ENCODE results near the gene NSMF.

Gene NSMF

GRCh38 chr9:137439158-137439714 is 19.9 kb downstream of the NSMF start:
- H3K4me3 Mint-ChIP-seq, result peak overlapping the region in 1 of 3 experiments; percentile 63
- H3K36me3 Mint-ChIP-seq (ENCODE audit: low read depth), result no peaks in the 10 kb centered on the region

GRCh38 chr9:137438591-137439157 is 20.5 kb downstream of the NSMF start:
- no peak for TF ChIP-seq CTCF (IDR thresholded peaks at IDR 0.05; ENCODE audit: unreplicated experiment in 3 of 3)
- no peaks in the 10 kb centered on the region for H3K36me3 Mint-ChIP-seq (ENCODE audit: low read depth)
- H3K27me3 Mint-ChIP-seq (ENCODE audit: low read depth), result peaks cover 9% of the 10 kb centered on the region
- H3K9me3 Mint-ChIP-seq, result peaks cover 2% of the 10 kb centered on the region
- H3K27ac Mint-ChIP-seq, result no peak overlapping the region
- peaks cover 5% of the 10 kb centered on the region for H3K4me1 Mint-ChIP-seq
- H3K4me3 Mint-ChIP-seq, result no peak overlapping the region

More at GRCh38 chr9:137439158-137439714, 19.9 kb downstream of the NSMF start:
- H3K4me1 Mint-ChIP-seq, result peaks cover 5% of the 10 kb centered on the region
- TF ChIP-seq CTCF (IDR thresholded peaks at IDR 0.05; ENCODE audit: unreplicated experiment in 3 of 3), result no peak
- H3K27me3 Mint-ChIP-seq (ENCODE audit: low read depth), result peaks cover 9% of the 10 kb centered on the region
- H3K27ac Mint-ChIP-seq, result no peak overlapping the region
- peaks cover 2% of the 10 kb centered on the region for H3K9me3 Mint-ChIP-seq

GRCh38 chr9:137437691-137438590 is 21.2 kb downstream of the NSMF start:
- peaks cover 9% of the 10 kb centered on the region for H3K27me3 Mint-ChIP-seq (ENCODE audit: low read depth)
- TF ChIP-seq CTCF (IDR thresholded peaks at IDR 0.05; ENCODE audit: unreplicated experiment in 3 of 3), result no peak
- peaks cover 5% of the 10 kb centered on the region for H3K4me1 Mint-ChIP-seq
- H3K4me3 Mint-ChIP-seq, result no peak overlapping the region
- no peaks in the 10 kb centered on the region for H3K9me3 Mint-ChIP-seq
- H3K36me3 Mint-ChIP-seq (ENCODE audit: low read depth), result no peaks in the 10 kb centered on the region
- H3K27ac Mint-ChIP-seq, result no peak overlapping the region

- Mint-ChIP-seq H3K36me3 (ENCODE audit: low read depth) (no peaks in the 10 kb centered on the region), H3K27ac (no peak overlapping the region), H3K27me3 (ENCODE audit: low read depth) (peaks cover 7% of the 10 kb centered on the region), H3K4me3 (no peak overlapping the region), H3K9me3 (no peaks in the 10 kb centered on the region), H3K4me1 (peaks cover 3% of the 10 kb centered on the region)
- TF ChIP-seq CTCF (IDR thresholded peaks at IDR 0.05; ENCODE audit: unreplicated experiment in 3 of 3), result no peak
These were observed 22.2 kb downstream of the NSMF start for GRCh38 chr9:137436761-137437600.

- TF ChIP-seq CTCF (IDR thresholded peaks at IDR 0.05; ENCODE audit: unreplicated experiment in 3 of 3), result no peak
- H3K4me3 Mint-ChIP-seq, result no peak overlapping the region
- H3K27ac Mint-ChIP-seq, result no peak overlapping the region
- H3K4me1 Mint-ChIP-seq, result no peaks in the 10 kb centered on the region
- peaks cover 5% of the 10 kb centered on the region for H3K27me3 Mint-ChIP-seq (ENCODE audit: low read depth)
- no peaks in the 10 kb centered on the region for H3K36me3 Mint-ChIP-seq (ENCODE audit: low read depth)
- H3K9me3 Mint-ChIP-seq, result no peaks in the 10 kb centered on the region
These were observed 23.0 kb downstream of the NSMF start for GRCh38 chr9:137435980-137436760.
